Ecto neural progenitor cell (in vitro differentiated cells): ENCODE measurements around the gene KIRREL1.

Experiments
- DNase-seq: peaks from one replicate; pipeline ENCODE4 v3.0.0-alpha.2; 2018; ENCODE audit warnings: low spot score

Gene KIRREL1

GRCh38 chr1:157975228-157975950 is 18.1 kb upstream of the KIRREL1 start:
- no peak for DNase-seq

DNA sequence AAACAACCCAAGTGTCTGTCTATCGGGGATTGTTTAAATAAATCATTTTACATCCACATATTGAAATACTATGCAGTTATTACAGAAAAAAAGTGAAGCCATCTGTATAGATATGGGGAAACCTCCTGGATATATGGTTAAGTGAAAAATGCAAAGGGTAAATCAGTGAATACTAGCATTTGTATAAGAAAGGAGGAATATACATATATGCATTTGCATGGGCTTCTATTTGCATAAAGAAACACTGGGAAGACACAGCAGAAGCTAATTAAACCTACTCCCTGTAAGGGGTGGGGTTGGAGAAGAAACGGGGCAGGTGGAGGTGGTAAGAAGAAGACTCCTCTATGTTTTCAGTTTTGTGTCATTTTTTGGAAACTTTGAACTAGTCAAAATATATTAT is 16.6 kb upstream of the KIRREL1 start:
- DNase-seq = no peak

- peak; percentile 74 for DNase-seq
Measured at GRCh38 chr1:157978586-157979403, 14.7 kb upstream of the KIRREL1 start.

DNA sequence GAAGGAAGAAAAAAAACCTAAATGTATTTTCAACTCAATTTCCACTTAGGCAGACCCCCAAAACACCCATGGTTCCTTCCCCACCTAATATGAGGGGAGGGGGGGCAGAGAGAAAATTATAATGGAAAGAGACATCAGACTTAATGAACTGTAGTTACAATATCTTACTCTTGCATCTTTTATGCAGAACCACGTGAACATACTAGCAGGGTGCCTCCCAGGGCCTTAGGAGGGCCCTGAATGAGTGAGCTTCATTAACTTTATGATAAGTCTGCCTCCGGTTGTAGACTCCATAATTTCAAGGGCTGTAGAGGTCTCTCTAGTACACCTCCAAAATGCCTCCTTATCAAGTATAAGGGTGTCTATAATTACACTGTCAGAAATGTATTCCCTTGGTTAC is 11.3 kb upstream of the KIRREL1 start:
- DNase-seq = no peak

- DNase-seq = no peak
Measured at GRCh38 chr1:157983787-157984186, 9.7 kb upstream of the KIRREL1 start.

- no peak for DNase-seq
Measured at GRCh38 chr1:157984469-157984868, 9.0 kb upstream of the KIRREL1 start.

DNA sequence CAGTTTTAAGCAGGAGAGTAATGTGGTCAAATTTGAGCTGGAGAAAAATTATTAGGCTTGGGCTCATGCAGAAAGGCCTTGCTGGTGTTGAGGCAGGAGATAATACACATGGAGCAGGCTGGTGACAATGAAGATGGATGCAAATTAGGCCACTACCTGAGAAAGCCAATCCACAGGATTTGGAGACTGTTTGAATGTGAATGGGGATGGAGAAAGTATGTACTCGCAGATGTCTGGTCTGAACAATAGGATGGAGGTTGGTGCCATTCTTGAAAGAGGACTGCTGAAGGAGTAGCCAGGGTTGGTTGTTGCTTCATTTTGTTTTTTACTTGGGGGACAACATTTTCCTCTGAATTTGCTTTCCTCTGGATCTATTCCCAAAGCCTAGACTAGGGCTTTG is 8.0 kb upstream of the KIRREL1 start:
- no peak for DNase-seq

- no peak for DNase-seq
Measured at GRCh38 chr1:157988002-157988401, 5.4 kb upstream of the KIRREL1 start.

GRCh38 chr1:157992031-157992832 is 1.2 kb upstream of the KIRREL1 start:
- DNase-seq = peak; percentile 83

- no peak for DNase-seq
Measured at GRCh38 chr1:157992833-157993146, 655 bp upstream of the KIRREL1 start.

- no peak for DNase-seq
Measured at GRCh38 chr1:157993918-157994605, 617 bp downstream of the KIRREL1 start.

DNA sequence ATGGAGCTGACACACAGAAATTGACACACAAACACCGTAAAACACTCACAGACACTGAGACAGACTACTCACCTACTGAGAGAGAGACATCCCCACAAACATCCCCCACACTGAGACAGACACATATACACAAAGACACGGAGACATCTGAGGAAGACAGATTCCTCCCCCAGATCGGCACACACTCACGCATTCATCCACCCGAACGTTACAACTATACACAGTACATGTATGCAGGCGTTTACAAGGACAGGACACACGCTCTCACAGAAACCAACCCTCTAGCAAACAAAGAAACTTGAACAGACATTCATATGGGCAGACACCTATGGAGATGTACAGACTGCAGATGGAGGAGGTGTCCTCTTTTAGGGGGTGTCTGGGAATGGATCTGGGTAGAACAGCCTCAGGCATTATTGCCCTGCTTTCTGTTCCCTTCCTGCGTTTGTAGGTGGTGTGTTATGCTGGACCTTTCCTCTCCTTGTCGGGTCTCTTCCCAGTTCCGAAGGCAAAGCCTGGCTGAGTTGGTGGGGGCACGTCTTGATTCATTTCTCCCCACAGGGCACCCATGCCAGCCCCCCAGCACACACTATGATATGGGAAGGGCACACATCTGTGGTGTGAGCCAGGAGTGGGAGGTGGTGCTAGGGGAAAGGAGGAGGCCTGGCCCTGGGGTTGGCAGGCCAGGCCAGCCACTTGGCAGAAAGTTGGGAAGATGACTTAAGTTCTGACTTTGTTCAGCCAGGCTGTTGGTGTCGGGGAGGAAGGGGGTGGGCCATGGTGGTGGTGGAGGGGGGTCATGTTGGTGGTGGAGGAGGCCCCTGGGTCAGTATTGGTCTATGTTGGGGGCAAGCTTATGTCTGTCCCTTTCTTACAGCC is 1.5 kb downstream of the KIRREL1 start:
- no peak for DNase-seq

- DNase-seq = no peak
Measured at GRCh38 chr1:157995583-157996169, 2.2 kb downstream of the KIRREL1 start.

- no peak for DNase-seq
Measured at GRCh38 chr1:157996433-157996832, 3.0 kb downstream of the KIRREL1 start.

- DNase-seq = no peak
Measured at GRCh38 chr1:158000507-158000906, 7.1 kb downstream of the KIRREL1 start.

DNA sequence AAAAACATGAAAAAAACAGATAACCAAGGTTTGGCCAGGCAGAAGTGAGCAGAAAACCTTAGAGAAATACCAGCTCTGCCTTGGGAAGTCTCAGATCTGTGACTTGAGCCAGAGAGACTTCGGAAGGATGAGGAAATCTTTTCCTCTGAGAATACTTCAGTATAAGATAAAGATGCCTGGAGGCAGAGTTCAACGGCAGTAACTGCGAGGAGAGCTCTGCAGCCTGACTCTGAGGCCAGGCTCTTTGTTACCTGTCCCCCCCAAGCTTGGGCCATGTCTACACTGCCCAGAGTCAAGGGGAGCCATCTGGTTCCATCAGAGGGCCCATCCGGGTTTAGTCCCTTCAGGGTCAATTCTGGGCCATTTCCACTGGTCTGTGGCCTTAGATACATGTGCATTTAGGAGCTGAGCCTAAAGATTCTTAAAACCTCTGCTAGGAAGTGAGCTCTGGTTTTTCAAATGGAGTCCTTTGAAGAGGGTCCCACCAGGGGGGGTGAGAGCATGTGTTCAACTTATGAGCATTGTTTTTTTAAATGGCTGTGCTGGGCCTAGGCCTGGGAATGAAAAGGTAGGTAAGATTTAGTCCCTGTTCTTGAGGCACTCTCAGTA is 8.7 kb downstream of the KIRREL1 start:
- no peak for DNase-seq

DNA sequence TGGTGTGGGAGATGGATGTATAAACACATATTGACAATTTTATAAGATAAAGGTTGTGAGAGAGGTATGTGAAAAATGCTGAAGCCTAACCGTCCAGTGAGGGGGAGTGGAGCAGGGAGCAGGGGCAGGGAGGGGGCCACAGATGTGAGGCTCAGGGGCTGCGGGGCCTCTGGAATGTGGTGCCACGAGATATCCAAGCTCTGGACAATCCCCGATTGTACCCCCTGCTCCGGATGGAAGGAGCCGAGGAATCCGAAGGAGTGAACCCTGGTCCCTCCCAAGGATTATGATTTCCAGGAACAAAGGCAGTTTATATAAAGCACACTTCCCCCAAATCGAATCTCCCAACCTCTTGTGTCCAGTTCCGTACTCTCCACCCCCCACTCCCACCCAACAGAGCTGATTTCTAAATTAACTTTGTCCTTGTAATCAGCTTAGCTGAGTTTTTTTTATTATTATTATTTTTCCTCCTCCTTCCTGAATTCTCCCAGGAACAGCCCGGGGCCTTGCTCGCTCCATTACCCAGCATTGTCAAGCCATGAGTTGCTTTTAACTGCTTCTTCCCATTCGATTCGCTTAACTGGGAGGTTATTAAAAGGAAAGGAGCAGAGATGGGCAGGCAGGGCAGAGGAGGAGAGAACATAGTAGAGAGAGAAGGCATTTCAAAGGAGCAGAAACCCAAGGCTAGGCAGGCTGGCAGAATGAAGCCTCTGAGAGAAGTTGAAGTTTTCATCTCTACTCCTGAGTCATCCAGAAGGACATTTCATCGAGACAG is 9.4 kb downstream of the KIRREL1 start:
- DNase-seq = peak; percentile 80

GRCh38 chr1:158003406-158003800 is 10.0 kb downstream of the KIRREL1 start:
- DNase-seq = no peak

DNA sequence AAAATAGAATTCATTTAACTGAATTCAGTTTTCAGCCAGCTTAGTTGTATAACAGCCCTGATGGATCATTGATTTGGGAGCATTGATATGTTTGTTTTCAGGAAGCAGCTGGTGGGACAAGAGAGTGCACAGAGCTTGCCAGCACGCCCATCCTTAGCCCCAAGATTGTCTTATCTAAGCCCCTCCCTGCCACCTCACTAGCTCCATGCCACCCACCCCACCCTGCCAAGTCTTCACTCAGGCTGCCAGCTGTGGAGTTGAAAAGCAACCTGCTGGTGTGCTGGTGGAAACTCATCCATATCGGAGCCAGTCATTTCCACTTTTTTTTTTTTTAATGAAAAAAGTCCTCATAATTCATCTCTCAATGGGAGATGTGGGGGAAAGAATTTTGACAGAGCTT is 11.8 kb downstream of the KIRREL1 start:
- DNase-seq = no peak

GRCh38 chr1:158007180-158007579 is 13.7 kb downstream of the KIRREL1 start:
- no peak for DNase-seq
